GM21515 (cell line): ENCODE results near the gene NOP58.
"Not testable (repeated sequence)": the region's sequence is repeated elsewhere in the genome, so short reads cannot be mapped to it uniquely, and the experiment has no call there.

Experiments used
- ATAC-seq: cut with Tn5 transposase; IDR thresholded peaks from one replicate; pipeline ENCODE4 v1.9.1; 2021; ENCODE audit not compliant: unreplicated experiment

The NOP58 gene, protein sequence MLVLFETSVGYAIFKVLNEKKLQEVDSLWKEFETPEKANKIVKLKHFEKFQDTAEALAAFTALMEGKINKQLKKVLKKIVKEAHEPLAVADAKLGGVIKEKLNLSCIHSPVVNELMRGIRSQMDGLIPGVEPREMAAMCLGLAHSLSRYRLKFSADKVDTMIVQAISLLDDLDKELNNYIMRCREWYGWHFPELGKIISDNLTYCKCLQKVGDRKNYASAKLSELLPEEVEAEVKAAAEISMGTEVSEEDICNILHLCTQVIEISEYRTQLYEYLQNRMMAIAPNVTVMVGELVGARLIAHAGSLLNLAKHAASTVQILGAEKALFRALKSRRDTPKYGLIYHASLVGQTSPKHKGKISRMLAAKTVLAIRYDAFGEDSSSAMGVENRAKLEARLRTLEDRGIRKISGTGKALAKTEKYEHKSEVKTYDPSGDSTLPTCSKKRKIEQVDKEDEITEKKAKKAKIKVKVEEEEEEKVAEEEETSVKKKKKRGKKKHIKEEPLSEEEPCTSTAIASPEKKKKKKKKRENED

DNA sequence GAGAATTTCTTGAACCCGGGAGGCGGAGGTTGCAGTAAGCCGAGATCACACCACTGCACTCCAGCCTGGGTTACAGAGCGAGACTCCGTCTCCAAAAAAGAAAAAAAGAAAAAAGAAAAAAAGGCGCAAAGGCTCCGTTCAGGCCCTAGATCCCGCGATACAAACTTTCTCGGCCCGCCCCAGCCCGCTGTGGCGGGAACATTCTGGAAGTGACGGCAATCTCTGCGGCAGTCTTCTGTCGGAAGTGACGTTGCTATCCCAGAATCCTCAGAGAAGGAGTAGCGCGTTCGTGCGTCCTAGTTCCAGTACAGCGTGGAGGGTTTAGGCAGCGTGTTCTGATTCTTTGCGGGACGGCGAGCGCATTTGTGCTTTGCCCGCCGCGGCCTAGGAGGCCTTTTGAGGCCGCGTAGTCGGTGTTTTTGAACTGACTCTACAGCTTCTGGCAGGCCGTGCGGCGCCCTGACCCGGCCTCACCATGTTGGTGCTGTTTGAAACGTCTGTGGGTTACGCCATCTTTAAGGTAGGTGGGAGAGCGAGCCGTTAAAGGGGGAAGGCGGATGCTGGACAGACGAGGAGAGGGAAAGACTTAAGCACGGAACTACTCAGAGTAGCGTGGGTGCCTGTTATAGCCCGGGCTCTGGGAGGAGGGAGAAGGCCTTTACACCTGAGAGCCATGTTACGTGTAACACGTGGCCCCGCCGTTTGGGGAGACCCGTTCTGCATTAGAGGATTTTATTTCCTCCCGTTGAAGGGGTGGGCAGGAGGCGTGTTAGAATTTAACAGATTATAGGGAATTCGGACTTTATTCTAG, at the start of gene NOP58:
TSS of gene NOP58 (plus strand) at position 297 of the 811 bp plus-strand sequence. CDS start at position 476, 179 bp downstream.
- peak; percentile 86 for ATAC-seq

GRCh38 chr2:202221873-202222272, 43.7 kb upstream of the NOP58 start:
- ATAC-seq = no peak

DNA sequence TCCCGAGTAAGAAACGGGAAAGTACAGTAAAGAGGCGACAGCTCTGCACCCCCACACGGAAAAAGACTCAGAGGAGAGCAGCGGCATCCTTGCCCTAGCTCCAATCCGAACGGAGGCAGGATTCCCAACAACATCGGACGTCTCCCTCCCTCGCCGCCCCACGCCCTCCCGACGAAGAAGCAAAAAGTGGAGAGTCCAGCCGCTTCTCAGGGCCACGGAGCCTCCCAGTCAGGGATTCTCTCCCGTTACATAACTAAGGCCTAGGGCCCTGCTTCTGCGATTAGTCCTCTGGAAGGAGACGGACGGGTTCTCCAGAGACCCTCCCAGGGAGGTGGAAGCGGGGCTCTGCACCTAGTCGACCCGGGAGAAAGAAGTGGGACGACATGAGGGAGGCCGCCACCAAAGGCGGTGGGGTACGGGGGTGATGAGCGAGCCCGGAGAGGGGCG, 27.8 kb upstream of the NOP58 start:
- ATAC-seq = peak; percentile 47

DNA sequence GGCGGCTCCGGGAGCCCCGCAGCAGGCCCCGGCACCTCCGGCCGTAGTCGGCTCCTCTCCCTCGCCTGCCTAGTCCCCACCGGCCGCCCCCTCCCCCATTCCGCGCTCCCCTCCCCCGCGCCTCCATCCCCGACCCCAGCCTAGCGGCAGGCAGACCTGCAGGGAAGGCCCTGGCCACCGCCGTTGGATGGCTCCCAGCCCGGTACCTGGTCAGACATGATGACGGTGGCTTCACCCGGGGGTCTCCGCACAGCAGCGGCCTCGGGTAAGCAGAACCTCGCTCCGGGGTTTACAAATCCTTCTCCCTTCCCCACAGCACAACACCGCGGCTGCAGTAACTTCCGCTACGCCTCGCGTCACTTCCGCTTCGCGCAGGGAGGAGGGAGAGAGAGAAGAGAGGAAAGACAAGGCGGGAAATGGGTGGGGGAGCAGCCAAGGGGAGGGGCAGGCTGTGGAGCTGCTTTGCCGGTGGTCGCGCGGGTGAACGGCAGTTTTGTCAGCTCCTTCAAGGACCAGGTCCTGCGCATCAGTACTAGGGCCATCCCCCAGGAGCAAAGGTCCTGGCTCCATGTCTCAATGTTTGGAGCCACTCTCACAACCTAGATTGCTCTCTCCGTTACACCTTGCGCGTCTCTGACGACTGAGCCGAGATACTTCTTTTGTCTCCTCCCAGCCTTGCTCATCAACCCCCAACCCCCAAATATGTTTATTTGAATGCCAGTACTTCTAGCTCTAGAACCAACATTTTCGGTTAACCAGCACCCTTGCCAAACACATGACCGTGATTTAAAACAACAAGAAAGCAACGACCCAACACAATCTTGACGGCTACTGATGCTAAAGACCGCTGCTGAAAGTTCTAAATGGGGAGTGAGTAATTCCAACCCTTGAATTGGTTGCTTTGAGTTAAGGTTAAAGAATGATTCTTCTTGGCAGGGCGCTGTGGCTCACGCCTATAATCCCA, 27.0 kb upstream of the NOP58 start, which contains the start of gene SUMO1:
TSS of gene SUMO1 (minus strand) at position 364 of the 964 bp plus-strand sequence. CDS start at position 218, 146 bp downstream.
- peak; percentile 98 for ATAC-seq

DNA sequence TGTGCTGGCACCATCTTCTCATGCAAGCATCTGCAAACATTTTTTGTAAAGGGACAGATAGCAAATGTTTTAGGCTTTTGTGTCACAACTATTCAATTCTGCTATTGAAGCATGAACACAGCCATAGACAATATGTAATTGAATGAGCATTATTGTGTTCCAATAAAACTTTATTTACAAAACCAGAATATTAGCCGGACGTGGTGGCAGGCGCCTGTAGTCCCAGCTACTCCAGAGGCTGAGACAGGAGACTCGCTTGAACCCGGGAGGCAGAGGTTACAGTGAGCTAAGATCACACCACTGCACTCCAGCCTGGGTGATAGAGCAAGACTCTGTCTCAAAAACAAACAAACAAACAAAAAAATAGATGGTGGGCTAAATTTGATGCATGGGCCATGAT, 17.9 kb upstream of the NOP58 start:
- not testable (repeated sequence) for ATAC-seq

DNA sequence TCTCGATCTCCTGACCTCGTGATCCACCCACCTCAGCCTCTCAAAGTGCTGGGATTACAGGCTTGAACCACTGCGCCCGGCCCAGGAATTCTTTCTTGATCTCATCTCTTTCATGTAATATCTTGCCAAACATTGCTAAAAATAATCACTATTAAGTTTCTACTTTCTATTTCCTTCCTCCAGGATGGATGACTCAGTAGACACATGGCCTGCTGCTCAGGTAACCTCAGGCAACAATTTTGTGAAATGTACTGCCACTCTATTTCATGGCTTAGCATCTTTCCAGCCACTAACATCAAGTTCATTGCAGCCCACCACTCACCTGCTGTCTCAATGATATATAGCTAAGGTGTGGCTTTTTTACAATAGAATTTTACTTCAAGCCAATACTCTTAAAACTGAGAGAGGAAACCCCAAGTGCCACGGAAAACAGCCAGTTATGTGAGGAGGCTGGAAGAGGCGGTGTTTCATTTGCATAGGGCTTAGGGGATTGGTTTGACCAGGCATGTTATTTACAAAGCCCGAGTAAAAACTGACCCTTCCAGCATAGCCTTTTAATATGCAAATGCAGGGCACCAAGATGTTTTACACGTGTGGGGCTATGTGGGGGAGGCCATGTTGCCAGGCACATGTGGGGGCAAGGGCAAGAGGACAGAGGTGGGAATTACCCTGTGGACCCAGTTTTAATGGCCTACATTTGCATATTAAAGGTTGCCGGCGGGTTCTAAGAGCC, 15.9 kb upstream of the NOP58 start:
- ATAC-seq = no peak

DNA sequence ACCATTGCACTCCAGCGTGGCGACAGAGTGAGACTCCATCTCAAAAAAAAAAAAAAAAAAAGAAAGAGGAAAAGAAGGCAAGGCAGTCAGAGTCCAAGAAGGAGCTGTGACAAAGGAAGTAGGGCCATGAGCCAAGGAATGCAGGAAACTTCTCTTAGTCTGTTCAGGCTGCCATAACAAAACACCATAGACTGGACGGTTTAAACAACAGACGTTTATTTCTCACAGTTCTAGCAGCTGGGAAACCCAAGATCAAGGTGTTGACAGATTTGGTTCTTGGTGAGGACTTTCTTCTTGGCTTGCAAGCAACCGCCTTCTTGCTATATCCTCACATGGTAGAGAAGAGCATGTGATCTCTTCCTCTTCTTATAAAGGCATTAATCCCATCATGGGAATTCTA, 14.1 kb upstream of the NOP58 start:
- ATAC-seq = no peak

- no peak for ATAC-seq
These were observed 4.0 kb upstream of the NOP58 start for GRCh38 chr2:202261531-202261930.

GRCh38 chr2:202267495-202267894, 1.9 kb downstream of the NOP58 start:
- no peak for ATAC-seq

GRCh38 chr2:202269585-202269984, 4.0 kb downstream of the NOP58 start:
- no peak for ATAC-seq

DNA sequence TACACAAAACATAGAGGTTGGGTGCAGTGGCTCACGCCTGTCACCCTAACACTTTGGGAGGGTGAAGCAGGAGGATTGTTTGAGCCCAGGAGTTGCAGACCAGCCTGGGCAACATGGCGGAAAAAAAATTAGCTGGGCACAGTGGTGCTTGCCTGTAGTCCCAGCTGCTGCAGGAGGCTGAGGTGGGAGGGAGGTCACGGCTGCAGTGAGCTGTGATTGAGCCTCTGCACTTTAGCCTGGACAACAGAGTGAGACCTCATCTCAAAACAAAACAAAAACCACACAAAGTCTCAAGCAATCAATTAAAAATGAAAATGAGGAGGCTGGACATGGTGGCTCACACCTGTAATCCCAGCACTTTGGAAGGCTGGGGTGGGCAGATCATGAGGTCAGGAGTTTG, 4.9 kb downstream of the NOP58 start:
- no peak for ATAC-seq

DNA sequence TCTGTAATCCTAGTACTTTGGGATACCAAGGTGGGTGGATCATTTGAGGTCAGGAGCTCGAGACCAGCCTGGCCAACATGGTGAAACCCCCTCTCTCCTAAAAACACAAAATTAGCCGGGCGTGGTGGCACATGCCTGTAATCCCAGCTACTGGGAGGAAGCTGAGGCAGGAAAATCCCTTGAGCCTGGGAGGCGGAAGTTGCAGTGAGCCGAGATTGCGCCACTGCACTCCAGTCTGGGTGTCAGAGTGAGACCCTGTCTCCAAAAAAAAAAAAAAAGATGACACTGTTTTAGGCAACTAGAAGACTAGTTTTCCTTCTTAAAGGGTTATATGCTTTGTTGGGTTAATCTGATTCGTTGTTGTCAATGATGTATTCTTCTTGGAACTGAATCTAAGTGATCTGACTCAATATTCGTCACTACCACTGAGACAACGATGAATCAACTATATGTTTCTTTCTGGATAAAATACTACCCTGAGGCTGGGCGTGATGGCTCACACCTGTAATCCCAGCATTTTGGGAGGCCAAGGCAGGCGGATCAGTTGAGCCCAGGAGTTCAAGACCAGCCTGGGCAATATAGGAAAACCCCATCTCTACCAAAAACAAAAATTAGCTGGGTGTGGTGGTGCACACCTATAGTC, 10.6 kb downstream of the NOP58 start:
- not testable (repeated sequence) for ATAC-seq

DNA sequence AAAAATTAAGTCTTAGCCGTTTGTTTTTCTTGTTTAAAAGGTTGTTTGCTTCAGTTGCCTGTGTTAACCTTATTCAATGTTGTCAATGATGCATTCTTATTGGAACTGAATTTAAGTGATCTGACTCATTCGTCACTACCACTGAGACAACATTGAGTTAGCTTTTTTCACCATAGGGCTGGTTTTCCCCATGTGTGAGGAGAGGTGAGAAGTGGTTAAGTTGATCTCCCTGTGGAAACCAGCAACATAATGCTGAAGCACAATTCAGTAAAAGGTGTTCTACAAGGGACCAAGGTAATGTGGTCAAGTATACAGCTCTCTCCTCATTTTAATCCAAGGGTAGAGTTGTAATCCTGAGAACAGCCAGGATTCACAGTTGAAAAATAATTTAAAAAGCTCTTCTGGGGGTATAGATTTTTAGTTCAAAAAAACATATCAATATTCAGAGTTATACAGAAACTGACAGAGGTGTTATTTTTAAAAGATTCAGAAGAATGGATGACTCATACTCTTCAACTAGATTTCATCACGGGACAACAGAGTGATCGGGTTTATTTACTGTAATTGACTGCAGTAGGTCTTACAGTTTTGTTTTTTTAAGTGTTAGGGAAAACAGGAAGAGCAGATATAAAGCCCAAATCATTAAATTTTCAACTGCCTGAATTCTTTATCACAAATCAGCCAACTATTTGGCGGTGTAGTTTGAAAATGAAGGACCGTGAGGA, 12.6 kb downstream of the NOP58 start:
- ATAC-seq = no peak

DNA sequence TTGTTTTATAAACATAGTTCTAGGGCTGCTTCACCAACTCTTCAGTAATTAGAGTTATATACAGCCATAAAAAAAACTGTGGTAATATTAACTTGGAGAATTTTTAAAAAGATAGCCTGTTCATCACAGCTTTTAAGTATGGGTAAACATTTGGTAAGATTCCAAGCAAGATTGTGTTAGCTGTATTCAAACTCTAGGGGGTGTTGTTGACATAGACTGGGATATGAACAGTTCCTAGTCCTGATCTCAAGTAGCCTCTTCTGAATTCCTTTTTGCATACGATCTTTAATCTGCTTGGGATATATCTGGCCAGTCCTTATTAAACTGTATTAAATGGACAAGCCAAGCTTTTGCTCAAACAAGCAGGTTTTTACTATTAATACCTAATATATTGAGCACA, 13.4 kb downstream of the NOP58 start:
- no peak for ATAC-seq

GRCh38 chr2:202286595-202286994, 21.0 kb downstream of the NOP58 start:
- ATAC-seq = no peak

GRCh38 chr2:202289394-202290204, 24.0 kb downstream of the NOP58 start:
- ATAC-seq = no peak

DNA sequence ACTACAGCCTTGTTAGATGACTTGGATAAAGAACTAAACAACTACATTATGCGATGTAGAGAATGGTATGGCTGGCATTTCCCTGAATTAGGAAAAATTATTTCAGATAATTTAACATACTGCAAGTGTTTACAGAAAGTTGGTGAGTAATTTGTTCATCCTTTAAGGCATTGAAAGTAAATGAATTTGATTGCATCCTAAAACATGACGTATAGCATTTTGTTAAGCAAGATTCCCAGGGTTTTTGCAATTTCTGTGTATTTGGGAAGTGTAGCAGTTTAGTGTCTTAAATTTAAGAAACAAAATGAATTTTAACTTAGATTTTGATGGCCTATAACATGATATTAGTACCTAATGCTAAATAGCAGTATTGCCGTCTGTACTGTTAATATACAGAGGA, 24.8 kb downstream of the NOP58 start:
- no peak for ATAC-seq

DNA sequence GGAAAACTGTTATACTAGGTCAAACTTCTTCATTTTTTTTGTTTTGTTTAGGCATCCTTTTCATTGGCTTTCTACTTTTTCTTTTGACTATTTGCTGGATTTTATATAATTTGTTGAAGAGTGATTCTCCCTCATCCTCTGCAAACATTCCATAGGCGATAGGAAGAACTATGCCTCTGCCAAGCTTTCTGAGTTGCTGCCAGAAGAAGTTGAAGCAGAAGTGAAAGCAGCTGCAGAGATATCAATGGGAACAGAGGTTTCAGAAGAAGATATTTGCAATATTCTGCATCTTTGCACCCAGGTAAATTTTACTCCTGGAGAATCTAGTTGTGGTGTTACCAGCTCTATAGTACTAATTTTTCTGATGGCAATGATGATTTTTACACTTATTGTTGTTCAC, 25.4 kb downstream of the NOP58 start:
- no peak for ATAC-seq
